Measurements from ENCODE around the gene KIAA0753. TPM values are rescaled to one million over a fixed set of nuclear protein-coding genes. Genes with fewer than 3 reads are reported as not detected.

Gene KIAA0753
- total RNA-seq, 4 donors from 2014 or later = 33.9 to 58.8 (median 40.2) TPM

- Histone ChIP-seq H3K36me3 (no peaks in the 10 kb centered on the region), H3K4me1 (peaks cover 0 to 75% (median 21%) of the 10 kb centered on the region in 3 donors), H3K27me3 (peaks cover 16% of the 10 kb centered on the region), H3K27ac (peak overlapping the region; percentile 87 to 94 (median 90)), H3K9me3 (no peaks in the 10 kb centered on the region), H3K4me3 (peak overlapping the region; percentile 75 to 87)
- no peak for TF ChIP-seq EP300 (IDR thresholded peaks at IDR 0.05)
- TF ChIP-seq, protein P1, sequence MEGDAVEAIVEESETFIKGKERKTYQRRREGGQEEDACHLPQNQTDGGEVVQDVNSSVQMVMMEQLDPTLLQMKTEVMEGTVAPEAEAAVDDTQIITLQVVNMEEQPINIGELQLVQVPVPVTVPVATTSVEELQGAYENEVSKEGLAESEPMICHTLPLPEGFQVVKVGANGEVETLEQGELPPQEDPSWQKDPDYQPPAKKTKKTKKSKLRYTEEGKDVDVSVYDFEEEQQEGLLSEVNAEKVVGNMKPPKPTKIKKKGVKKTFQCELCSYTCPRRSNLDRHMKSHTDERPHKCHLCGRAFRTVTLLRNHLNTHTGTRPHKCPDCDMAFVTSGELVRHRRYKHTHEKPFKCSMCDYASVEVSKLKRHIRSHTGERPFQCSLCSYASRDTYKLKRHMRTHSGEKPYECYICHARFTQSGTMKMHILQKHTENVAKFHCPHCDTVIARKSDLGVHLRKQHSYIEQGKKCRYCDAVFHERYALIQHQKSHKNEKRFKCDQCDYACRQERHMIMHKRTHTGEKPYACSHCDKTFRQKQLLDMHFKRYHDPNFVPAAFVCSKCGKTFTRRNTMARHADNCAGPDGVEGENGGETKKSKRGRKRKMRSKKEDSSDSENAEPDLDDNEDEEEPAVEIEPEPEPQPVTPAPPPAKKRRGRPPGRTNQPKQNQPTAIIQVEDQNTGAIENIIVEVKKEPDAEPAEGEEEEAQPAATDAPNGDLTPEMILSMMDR (IDR thresholded peaks at IDR 0.05) = peak in 1 of 4 experiments; percentile 15
- WGBS, 2 donors (ENCODE audit: low coverage in 1 of 2) = 0 to 10% methylated on average over 2 to 7 of the region's 56 CpGs
- peak; percentile 38 for ATAC-seq
These were observed 85.0 kb downstream of the KIAA0753 start for GRCh38 chr17:6555331-6556120.

DNA sequence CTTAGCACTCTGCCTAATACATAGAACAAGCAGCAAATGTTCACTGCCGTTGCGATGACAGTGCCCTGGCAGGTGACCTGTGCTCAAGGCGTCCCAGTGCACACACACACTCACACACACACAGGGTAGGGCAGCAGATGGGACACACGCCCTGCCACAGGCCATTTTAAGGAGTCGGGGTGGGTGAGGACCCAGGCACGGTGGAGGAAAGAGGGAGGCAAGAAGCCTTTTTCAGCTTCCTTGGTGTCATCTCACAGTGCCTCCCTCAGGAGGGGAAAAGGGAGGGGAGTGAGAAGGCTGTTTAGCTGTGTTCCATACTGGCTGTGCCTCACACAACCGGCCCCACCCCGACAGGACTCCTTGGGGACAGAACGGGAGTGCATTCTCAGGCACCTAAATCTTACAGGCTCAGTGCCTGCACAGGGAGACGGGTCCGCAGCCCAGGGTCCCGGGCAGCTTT lies 85.6 kb downstream of the KIAA0753 start:
- H3K36me3 ChIP-seq = no peaks in the 10 kb centered on the region
- peaks cover 16% of the 10 kb centered on the region for H3K27me3 ChIP-seq
- no peaks in the 10 kb centered on the region for H3K9me3 ChIP-seq
- ATAC-seq = no peak
- peak overlapping the region; percentile 75 to 87 for H3K4me3 ChIP-seq
- H3K4me1 ChIP-seq = peaks cover 0 to 80% (median 21%) of the 10 kb centered on the region in 3 donors
- peak overlapping the region; percentile 87 to 94 (median 90) for H3K27ac ChIP-seq
- TF ChIP-seq EP300 (IDR thresholded peaks at IDR 0.05) = no peak
- TF ChIP-seq, protein P1 (IDR thresholded peaks at IDR 0.05) = no peak
- no peak for TF ChIP-seq POLR2AphosphoS5 (IDR thresholded peaks at IDR 0.05)
- no peak for TF ChIP-seq POLR2A (IDR thresholded peaks at IDR 0.05)
- WGBS, 2 donors (ENCODE audit: low coverage in 1 of 2) = 0% methylated on average over 2 of the region's 12 CpGs; no CpG with 5 or more reads in 1 of the 2 donors

GRCh38 chr17:6554342-6554741 lies 86.2 kb downstream of the KIAA0753 start:
- Histone ChIP-seq H3K4me3 (peak overlapping the region in 1 of 2 donors; percentile 87), H3K4me1 (peaks cover 0 to 85% (median 25%) of the 10 kb centered on the region in 3 donors)
- no peak for ATAC-seq

GRCh38 chr17:6551869-6552531 lies 88.5 kb downstream of the KIAA0753 start:
- Histone ChIP-seq H3K4me3 (no peak overlapping the region), H3K27me3 (peaks cover 16% of the 10 kb centered on the region), H3K9me3 (no peaks in the 10 kb centered on the region), H3K4me1 (peaks cover 3 to 94% (median 36%) of the 10 kb centered on the region in 3 donors), H3K27ac (peak overlapping the region; percentile 62 to 94 (median 90)), H3K36me3 (no peaks in the 10 kb centered on the region)
- 57 to 58% methylated on average over 2 to 10 of the region's 11 CpGs for WGBS, 2 donors (ENCODE audit: low coverage in 1 of 2)
- TF ChIP-seq POLR2A (IDR thresholded peaks at IDR 0.05) (no peak), EP300 (IDR thresholded peaks at IDR 0.05) (no peak), POLR2AphosphoS5 (IDR thresholded peaks at IDR 0.05) (no peak)
- TF ChIP-seq, protein P1 (IDR thresholded peaks at IDR 0.05) = no peak
- peak; percentile 35 for ATAC-seq

More at GRCh38 chr17:6554342-6554741, 86.2 kb downstream of the KIAA0753 start:
- Histone ChIP-seq H3K9me3 (no peaks in the 10 kb centered on the region), H3K27ac (peak overlapping the region; percentile 87 to 94 (median 90)), H3K36me3 (no peaks in the 10 kb centered on the region), H3K27me3 (peaks cover 16% of the 10 kb centered on the region)
- WGBS, 2 donors (ENCODE audit: low coverage in 1 of 2) = 64 to 67% methylated on average over 1 to 4 of the region's 4 CpGs
- no peak for TF ChIP-seq POLR2A (IDR thresholded peaks at IDR 0.05)

GRCh38 chr17:6551356-6551755 lies 89.2 kb downstream of the KIAA0753 start:
- ATAC-seq = no peak
- WGBS, 2 donors (ENCODE audit: low coverage in 1 of 2) = 40 to 82% methylated on average over 1 to 5 of the region's 5 CpGs

More at GRCh38 chr17:6551356-6551755, 89.2 kb downstream of the KIAA0753 start:
- Histone ChIP-seq H3K4me3 (no peak overlapping the region), H3K27me3 (peaks cover 16% of the 10 kb centered on the region), H3K36me3 (no peaks in the 10 kb centered on the region), H3K4me1 (peaks cover 3 to 96% (median 36%) of the 10 kb centered on the region in 3 donors), H3K9me3 (no peaks in the 10 kb centered on the region), H3K27ac (peak overlapping the region; percentile 62 to 94 (median 90))
- TF ChIP-seq, protein P1 (IDR thresholded peaks at IDR 0.05) = no peak
- TF ChIP-seq EP300 (IDR thresholded peaks at IDR 0.05) (no peak), POLR2AphosphoS5 (IDR thresholded peaks at IDR 0.05) (no peak), POLR2A (IDR thresholded peaks at IDR 0.05) (no peak)

Data from gastroesophageal sphincter (tissue), 4 donors.